HG03025 (cell line): Measurements from ENCODE around the gene NARS2.

ENCODE experiments used
- ATAC-seq: cut with Tn5 transposase; IDR thresholded peaks from one replicate; pipeline ENCODE4 v1.9.1; 2021; ENCODE audit warnings: mild to moderate bottlenecking, moderate library complexity; ENCODE audit not compliant: unreplicated experiment, low FRiP score

The NARS2 gene

GRCh38 chr11:78417888-78418583 lies 156.6 kb downstream of the NARS2 start:
- ATAC-seq, result peak; percentile 43

- ATAC-seq, result peak; percentile 19
Measured at GRCh38 chr11:78417175-78417887, 157.3 kb downstream of the NARS2 start, which contains the start of gene GAB2. TSS of gene GAB2 (minus strand) at chr11:78417820. CDS start at chr11:78417720, 100 bp downstream.

GRCh38 chr11:78416285-78417174 lies 158.1 kb downstream of the NARS2 start:
- ATAC-seq, result peak; percentile 33

- ATAC-seq, result no peak
Measured at GRCh38 chr11:78415338-78415737, 159.3 kb downstream of the NARS2 start.

GRCh38 chr11:78414321-78415051 lies 160.2 kb downstream of the NARS2 start:
- ATAC-seq, result no peak

GRCh38 chr11:78408619-78409018 lies 166.0 kb downstream of the NARS2 start:
- no peak for ATAC-seq

GRCh38 chr11:78406568-78407196 lies 168.0 kb downstream of the NARS2 start:
- ATAC-seq, result no peak

GRCh38 chr11:78405805-78406204 lies 168.9 kb downstream of the NARS2 start:
- no peak for ATAC-seq

GRCh38 chr11:78403781-78404180 lies 170.9 kb downstream of the NARS2 start:
- ATAC-seq, result no peak

- no peak for ATAC-seq
Measured at GRCh38 chr11:78402847-78403246, 171.8 kb downstream of the NARS2 start.

GRCh38 chr11:78400702-78401101 lies 174.0 kb downstream of the NARS2 start:
- ATAC-seq, result no peak

- ATAC-seq, result no peak
Measured at GRCh38 chr11:78400116-78400515, 174.5 kb downstream of the NARS2 start.

GRCh38 chr11:78399136-78399535 lies 175.5 kb downstream of the NARS2 start:
- no peak for ATAC-seq

- no peak for ATAC-seq
Measured at GRCh38 chr11:78398715-78399114, 175.9 kb downstream of the NARS2 start.

GRCh38 chr11:78397398-78397797 lies 177.3 kb downstream of the NARS2 start:
- ATAC-seq, result no peak

- ATAC-seq, result no peak
Measured at GRCh38 chr11:78395597-78395996, 179.1 kb downstream of the NARS2 start.

GRCh38 chr11:78392854-78393253 lies 181.8 kb downstream of the NARS2 start:
- no peak for ATAC-seq

- ATAC-seq, result no peak
Measured at GRCh38 chr11:78391424-78391823, 183.2 kb downstream of the NARS2 start.

- no peak for ATAC-seq
Measured at GRCh38 chr11:78390809-78391208, 183.9 kb downstream of the NARS2 start.
